Natural killer cell (primary cell): ENCODE results near the gene RTKN. TPM values are rescaled to one million over a fixed set of nuclear protein-coding genes. Genes with fewer than 3 reads are reported as not detected.

Source experiments
- ATAC-seq, 3 donors: fragments of 150-1000 bp in 2 of 3; fragments of 200-7000 bp in 1 of 3; cut with Tn5 transposase; 1 replicate in 1 of 3; 2 replicates in 2 of 3; pipeline ENCODE4 v1.10.0; 2021; ENCODE audit warnings: mild to moderate bottlenecking in 2 of 3, moderate library complexity in 2 of 3
- DNase-seq, 2 donors: peaks; one replicate each; pipeline versions ENCODE4 v3.0.0 to v3.0.0-alpha.2; 2013 to 2021; ENCODE audit warnings: mixed read lengths in 1 of 2
- H3K27ac ChIP-seq: one replicate; pipeline ENCODE4 v1.5.1; 2013; ENCODE audit warnings: mild to moderate bottlenecking, low read length
- H3K27me3 ChIP-seq: one replicate; pipeline ENCODE4 v1.6.1; 2013; ENCODE audit warnings: low read length; ENCODE audit not compliant: control insufficient read depth, insufficient read depth
- H3K36me3 ChIP-seq: one replicate; pipeline ENCODE4 v1.6.1; 2013; ENCODE audit warnings: low read length; ENCODE audit not compliant: control insufficient read depth, insufficient read depth
- H3K4me1 ChIP-seq: one replicate; pipeline ENCODE4 v1.6.1; 2013; ENCODE audit warnings: low read length; ENCODE audit not compliant: control insufficient read depth, insufficient read depth
- H3K4me3 ChIP-seq: one replicate; pipeline ENCODE4 v1.5.1; 2013; ENCODE audit warnings: low read length
- H3K9me3 ChIP-seq: one replicate; pipeline ENCODE4 v1.6.1; 2013; ENCODE audit warnings: low read length; ENCODE audit not compliant: control insufficient read depth, insufficient read depth
- H3K27ac Mint-ChIP-seq, 2 donors: one replicate each; pipeline ENCODE4 v1.8.0; 2022; ENCODE audit warnings: mild to moderate bottlenecking in 2 of 2, mixed read lengths in 2 of 2, moderate library complexity in 1 of 2
- H3K27me3 Mint-ChIP-seq, 2 donors: one replicate each; pipeline ENCODE4 v1.8.0; 2022; ENCODE audit warnings: low read depth in 2 of 2, mixed read lengths in 2 of 2
- H3K36me3 Mint-ChIP-seq: one replicate; pipeline ENCODE4 v1.8.0; 2022; ENCODE audit warnings: mixed read lengths
- H3K4me1 Mint-ChIP-seq, 2 donors: one replicate each; pipeline ENCODE4 v1.8.0; 2022; ENCODE audit warnings: mixed read lengths in 2 of 2
- H3K4me3 Mint-ChIP-seq: one replicate; pipeline ENCODE4 v1.8.0; 2022; ENCODE audit warnings: mild to moderate bottlenecking, moderate library complexity, mixed read lengths
- H3K9me3 Mint-ChIP-seq, 2 donors: one replicate each; pipeline ENCODE4 v1.8.0; 2022; ENCODE audit warnings: mixed read lengths in 2 of 2
- CTCF ChIP-seq: fragments of 200-600 bp; IDR thresholded peaks from one replicate; pipeline ENCODE4 v1.8.0; 2022; ENCODE audit warnings: antibody characterized with exemption
- WGBS: methylation state at CpG from one replicate; pipeline ENCODE4 v1.1.7; 2013; ENCODE audit warnings: missing lambda C conversion rate; ENCODE audit not compliant: insufficient coverage; 5-methylcytosine and 5-hydroxymethylcytosine counted together
- intact Hi-C: fragments of 100-400 bp; cut with micrococcal nuclease; formaldehyde crosslinking; loops from one replicate; pipeline ENCODE4 v1.14.2; 2022
- total RNA-seq, 4 donors: library from RNA; stranded (reverse); fragments of 120-200 nt in 1 of 4; gene quantifications; one replicate each; pipeline versions ENCODE4 v1.2.3 to v1.2.4, GENCODE V29; 2013 to 2022

Gene RTKN
- total RNA-seq, 3 donors from 2014 or later (not counting 1 experiment from before 2014, with no cell fraction given): 11.0 to 26.5 (median 15.1) TPM

- Mint-ChIP-seq H3K27me3 (peaks cover 0 to 6% of the 10 kb centered on the region in 2 donors), H3K36me3 (no peaks in the 10 kb centered on the region), H3K4me1 (peaks cover 5 to 6% of the 10 kb centered on the region in 2 donors), H3K27ac (peak overlapping the region; percentile 92 to 93), H3K9me3 (no peaks in the 10 kb centered on the region), H3K4me3 (peak overlapping the region; percentile 94)
- peak; percentile 96 to 98 for DNase-seq
- Histone ChIP-seq H3K4me1 (peaks cover 11% of the 10 kb centered on the region), H3K9me3 (no peaks in the 10 kb centered on the region), H3K27ac (peak overlapping the region; percentile 96), H3K36me3 (no peaks in the 10 kb centered on the region), H3K27me3 (no peaks in the 10 kb centered on the region), H3K4me3 (peak overlapping the region; percentile 66)
- TF ChIP-seq CTCF: peak; percentile 94
- peak; percentile 93 to 96 (median 94) for ATAC-seq
- WGBS: 2% methylated on average over 57 of the region's 62 CpGs
- intact Hi-C loops: loop anchor here (1.0 to 5.0 kb wide), 3 partner anchors 29 to 141 kb away; partner anchors contain the start of genes C2orf81 and WDR54
These were observed 49.9 kb downstream of the RTKN start for GRCh38 chr2:74391580-74392448.

GRCh38 chr2:74391209-74391579, 50.5 kb downstream of the RTKN start:
- no peaks in the 10 kb centered on the region for H3K27me3 ChIP-seq
- no peaks in the 10 kb centered on the region for H3K9me3 ChIP-seq
- no peaks in the 10 kb centered on the region for H3K36me3 ChIP-seq
- intact Hi-C loops: loop anchor here (5.0 kb wide), 1 partner anchor 61 kb away; no protein-coding TSS in a partner anchor
- 0% methylated on average over 11 of the region's 11 CpGs for WGBS
- H3K4me1 ChIP-seq: peaks cover 11% of the 10 kb centered on the region
- H3K4me3 ChIP-seq: peak overlapping the region; percentile 66
- Mint-ChIP-seq H3K4me3 (peak overlapping the region; percentile 94), H3K27me3 (peaks cover 0 to 6% of the 10 kb centered on the region in 2 donors), H3K27ac (peak overlapping the region; percentile 92 to 93), H3K9me3 (no peaks in the 10 kb centered on the region), H3K4me1 (peaks cover 5 to 6% of the 10 kb centered on the region in 2 donors), H3K36me3 (no peaks in the 10 kb centered on the region)
- peak overlapping the region; percentile 96 for H3K27ac ChIP-seq
- TF ChIP-seq CTCF: no peak
- ATAC-seq (peak in 1 of 3 donors; percentile 24), DNase-seq (no peak)

GRCh38 chr2:74390606-74391005, 51.1 kb downstream of the RTKN start:
- Mint-ChIP-seq H3K4me3 (peak overlapping the region; percentile 94), H3K4me1 (peaks cover 5 to 6% of the 10 kb centered on the region in 2 donors), H3K36me3 (no peaks in the 10 kb centered on the region), H3K27ac (no peak overlapping the region), H3K27me3 (peaks cover 0 to 6% of the 10 kb centered on the region in 2 donors), H3K9me3 (no peaks in the 10 kb centered on the region)
- Histone ChIP-seq H3K4me1 (peaks cover 11% of the 10 kb centered on the region), H3K27ac (no peak overlapping the region), H3K36me3 (peaks cover under 1% of the 10 kb centered on the region), H3K9me3 (no peaks in the 10 kb centered on the region), H3K27me3 (no peaks in the 10 kb centered on the region), H3K4me3 (no peak overlapping the region)
- intact Hi-C loops: loop anchor here (5.0 kb wide), 1 partner anchor 62 kb away; no protein-coding TSS in a partner anchor
- no peak for TF ChIP-seq CTCF
- 81% methylated on average over 5 of the region's 5 CpGs for WGBS
- ATAC-seq: no peak
- DNase-seq: no peak
